GM18868 (cell line): Measurements from ENCODE around the gene MAJIN.

Experiments used
- ATAC-seq: cut with Tn5 transposase; IDR thresholded peaks from one replicate; pipeline ENCODE4 v1.9.1; 2021; ENCODE audit warnings: mild to moderate bottlenecking, moderate library complexity; ENCODE audit not compliant: unreplicated experiment

Gene MAJIN

DNA sequence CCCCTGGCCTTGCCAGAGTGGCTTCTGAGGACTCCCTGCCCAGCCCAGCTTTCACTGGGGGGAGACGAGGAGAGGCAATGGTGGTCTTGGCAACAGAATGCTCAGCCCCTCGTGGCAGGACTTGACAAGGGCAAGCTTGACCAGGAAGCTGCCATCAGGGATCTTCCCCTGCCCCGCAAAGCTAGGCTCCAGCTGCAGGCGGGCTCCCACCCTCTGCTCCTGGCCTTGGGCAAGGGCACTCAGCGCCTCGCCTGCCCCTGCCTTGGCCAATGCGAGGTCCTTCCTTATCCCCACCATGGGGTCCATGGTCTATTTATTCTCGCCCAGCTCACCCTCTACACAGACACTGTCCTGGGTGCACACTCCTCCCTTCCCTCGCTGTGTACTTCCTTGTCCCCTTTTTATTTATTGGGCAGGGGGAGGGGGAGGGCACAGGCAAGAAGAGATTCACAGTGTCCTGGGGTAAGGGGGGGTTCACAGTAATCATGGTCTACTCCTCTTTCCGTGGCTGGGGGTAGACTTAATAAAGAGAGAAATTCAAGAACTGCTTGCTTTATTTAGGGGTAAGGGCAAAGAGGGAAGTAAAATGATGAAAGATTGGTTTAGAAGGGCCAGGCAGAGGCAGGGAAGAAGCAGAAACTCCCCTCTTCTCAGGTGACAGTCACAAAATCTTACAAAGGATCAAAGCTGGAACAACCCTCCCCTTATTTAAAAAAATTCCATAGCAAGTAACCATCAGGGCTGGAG is 37.8 kb downstream of the MAJIN start:
- ATAC-seq = no peak

DNA sequence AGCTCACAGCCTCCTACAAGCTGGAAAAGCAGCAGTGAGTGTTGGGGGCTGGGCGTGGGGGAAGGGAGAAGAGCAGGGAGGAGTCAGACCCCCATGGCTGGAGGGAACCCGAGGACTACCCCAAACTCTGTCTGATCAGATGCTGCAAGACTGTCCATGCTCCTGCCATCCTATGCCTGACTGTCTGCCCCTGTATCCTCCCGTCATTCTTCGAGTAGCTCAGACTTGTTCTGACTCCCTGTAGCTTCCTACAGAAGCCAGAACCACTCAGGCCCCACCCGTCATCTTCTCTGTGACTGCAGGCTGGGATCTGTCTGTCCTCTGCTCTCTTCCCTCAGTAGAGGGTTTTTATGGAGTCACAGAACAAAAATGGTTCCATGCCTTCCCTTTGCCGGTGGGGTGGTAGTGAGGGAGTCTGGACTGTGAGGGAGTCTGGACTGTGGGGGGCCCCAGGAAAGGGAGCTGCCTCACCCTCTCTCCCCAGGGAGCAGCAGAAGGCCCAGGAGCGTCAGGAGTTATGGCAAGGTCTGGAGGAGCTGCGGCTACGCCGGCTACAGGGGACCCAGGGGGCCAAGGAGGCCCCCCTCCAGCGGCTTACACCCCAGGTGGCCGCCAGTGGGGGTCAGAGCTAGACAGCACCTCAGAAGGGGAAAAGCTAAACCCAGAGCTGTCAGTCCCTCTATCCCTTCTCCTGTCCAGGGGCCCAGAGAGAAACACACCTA is 38.5 kb downstream of the MAJIN start:
- ATAC-seq = no peak

GRCh38 chr11:64932324-64932723 is 39.6 kb downstream of the MAJIN start:
- no peak for ATAC-seq

GRCh38 chr11:64931290-64931689 is 40.6 kb downstream of the MAJIN start:
- no peak for ATAC-seq

- ATAC-seq = no peak
Measured at GRCh38 chr11:64930340-64930739, 41.6 kb downstream of the MAJIN start.

DNA sequence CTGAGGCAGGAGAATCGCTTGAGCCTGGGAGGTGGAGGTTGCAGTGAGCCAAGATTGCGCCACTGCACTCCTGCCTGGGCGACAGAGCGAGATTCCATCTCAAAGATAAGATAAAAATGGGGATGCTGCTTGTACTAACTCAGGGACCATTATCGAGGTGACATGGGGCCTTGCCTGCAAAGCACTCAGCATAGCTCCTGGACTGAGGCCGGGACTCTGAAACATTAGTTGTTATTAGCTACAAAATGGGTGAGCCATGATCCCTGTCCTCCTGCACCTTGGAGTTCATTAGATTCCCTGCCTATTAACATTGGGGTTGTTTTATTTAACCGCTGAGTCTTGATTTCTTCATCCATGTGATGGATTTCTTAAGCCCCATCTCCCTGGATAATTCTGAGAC is 42.3 kb downstream of the MAJIN start:
- no peak for ATAC-seq

- ATAC-seq = no peak
Measured at GRCh38 chr11:64928957-64929356, 43.0 kb downstream of the MAJIN start.

DNA sequence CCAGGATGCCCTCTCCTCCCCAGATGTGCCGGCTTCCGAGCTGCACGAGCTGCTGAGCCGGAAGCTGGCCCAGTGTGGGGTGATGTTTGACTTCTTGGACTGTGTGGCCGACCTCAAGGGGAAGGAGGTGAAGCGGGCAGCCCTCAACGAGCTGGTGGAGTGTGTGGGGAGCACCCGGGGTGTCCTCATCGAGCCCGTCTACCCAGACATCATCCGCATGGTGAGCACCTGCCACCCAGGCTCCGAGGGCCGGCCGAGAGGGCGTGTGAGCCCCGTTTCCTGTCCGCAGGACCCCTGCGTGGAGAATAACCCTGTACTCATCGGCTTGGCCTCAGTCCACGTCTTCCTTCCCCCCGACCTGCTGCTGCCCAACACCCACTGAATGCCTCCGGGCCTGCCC is 45.2 kb downstream of the MAJIN start:
- no peak for ATAC-seq

- ATAC-seq = no peak
Measured at GRCh38 chr11:64925536-64926436, 46.1 kb downstream of the MAJIN start.

- ATAC-seq = no peak
Measured at GRCh38 chr11:64924910-64925284, 47.0 kb downstream of the MAJIN start.

DNA sequence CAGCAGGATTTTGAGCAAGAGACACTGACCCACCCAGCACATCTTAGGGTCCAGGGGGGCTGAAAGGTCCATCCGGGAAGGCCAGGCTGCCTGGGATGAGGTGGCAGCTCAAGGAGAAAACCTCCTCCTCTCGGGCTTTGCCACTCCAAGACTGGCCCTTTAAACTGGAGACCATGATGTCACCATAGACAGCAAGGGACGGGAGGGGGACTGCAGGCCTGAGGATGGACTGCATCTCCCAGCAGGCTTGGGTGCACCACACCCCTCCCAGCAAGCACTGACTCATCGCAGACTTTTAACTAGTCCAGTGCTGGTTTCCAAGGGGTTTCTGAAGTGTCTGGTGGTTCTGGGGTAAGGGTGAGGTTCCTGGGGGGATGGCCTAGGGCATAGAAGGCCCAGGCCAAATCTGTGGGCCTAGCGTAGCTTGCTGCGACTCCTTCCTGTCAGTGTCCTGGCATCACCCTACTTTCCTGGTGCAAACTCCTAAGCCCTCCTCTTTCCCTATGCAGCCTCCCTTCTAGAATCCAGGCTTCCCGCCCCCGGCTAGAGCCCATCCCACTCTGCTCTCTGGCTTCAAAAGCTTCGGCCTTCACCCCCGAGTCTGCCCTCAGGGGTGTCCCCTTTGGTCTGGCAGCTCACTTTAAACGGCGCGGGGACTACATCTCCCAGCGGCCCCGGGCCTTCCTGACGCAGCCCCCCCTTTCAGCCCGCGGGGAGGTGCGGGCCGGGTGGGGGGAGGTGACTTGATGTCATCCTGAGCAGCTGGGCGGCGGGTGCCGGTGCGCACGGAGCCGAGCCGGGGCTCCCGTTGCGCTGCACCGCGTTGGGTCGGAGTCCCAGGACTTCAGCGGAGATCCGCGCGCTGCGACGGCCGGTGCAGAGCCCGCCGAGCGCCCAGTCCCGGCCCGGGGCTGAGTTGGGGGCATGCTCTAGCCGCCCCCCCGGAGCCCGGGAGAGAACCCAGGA is 47.7 kb downstream of the MAJIN start, which contains the start of gene PPP2R5B:
PPP2R5B (plus strand) TSS at position 746 of the 966 bp plus-strand sequence. CDS start 1,046 bp downstream, outside the sequence.
- ATAC-seq = peak; percentile 83

DNA sequence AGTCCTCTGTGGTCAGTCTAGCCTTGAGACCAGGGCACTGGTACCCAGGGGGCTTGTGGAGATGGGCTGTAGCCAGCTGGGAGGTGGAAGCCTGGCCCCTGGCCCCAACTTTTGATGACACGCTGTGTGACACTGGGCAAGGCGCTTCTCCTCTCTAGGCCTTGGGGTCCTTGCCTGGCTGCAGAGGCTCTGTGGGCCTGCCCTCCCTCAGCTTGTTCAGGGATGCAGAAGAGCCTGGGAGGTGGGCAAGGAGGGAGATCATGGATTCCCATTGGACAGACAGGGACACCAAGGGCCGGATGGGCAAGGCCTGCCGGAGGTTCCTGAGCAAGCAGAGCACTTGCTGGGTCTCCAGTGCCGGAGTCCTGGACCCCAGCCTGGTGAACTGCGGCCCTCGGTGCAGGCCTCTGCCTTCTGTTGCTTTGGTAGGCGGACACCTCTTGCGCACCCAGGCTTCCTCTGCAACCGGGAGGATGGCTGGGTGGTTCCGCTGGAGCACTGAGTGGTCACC is 48.7 kb downstream of the MAJIN start:
- ATAC-seq = no peak

GRCh38 chr11:64921384-64921783 is 50.5 kb downstream of the MAJIN start:
- ATAC-seq = no peak

DNA sequence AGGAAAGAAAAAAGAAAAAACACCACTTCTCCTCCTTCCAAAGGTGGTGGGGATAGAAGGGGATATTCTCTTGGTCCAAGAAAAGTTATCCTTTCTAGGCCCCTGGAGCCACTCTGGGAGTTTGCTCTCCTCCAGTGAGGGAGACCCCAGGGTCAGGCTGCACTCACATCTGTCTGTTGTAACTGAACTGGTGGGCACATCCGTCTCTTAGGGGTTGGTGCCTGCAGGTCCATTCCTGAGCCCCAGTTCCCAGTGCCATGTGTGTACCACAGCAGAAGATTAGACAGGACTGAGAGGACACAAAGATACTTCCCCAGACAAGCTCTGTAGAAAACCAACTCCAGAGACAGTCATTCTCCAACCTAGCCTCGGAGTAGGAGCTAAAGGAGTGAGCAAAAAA is 51.8 kb downstream of the MAJIN start:
- ATAC-seq = no peak

DNA sequence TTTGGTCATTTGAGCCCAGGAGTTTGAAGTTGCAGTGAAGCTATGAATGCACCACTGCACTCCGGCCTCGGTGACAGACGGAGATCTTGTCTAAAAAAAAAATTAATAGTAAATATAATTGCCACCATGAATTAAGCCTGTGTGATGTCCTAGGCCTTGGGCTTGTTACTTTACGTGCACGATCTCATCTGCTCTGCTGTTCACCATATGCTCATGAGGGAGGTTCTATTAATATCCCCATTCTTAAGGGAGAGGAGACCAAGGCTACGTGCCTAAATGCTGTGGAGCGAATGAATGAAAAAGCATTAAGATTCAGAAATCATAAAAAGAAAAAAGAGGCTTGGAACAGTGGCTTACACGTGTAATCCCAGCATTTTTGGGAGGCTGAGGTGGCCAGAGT is 52.3 kb downstream of the MAJIN start:
- ATAC-seq = no peak

- no peak for ATAC-seq
Measured at GRCh38 chr11:64918017-64918416, 53.9 kb downstream of the MAJIN start.

DNA sequence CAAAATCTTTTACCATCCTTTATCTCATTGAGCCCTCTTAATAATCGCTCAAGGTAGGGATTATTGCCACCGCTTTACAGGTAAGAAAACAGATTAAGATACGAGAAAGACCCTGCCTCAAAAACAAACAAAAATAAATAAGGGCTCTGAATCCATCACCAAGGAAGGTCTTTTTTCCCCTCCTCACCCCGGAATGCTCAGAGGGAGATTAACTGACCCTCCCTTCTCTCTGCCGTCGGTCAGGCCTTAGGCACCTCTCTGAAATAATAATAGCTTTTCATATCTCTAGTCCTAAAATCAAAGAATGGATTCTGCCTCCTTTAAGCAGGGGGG is 54.3 kb downstream of the MAJIN start:
- ATAC-seq = no peak

DNA sequence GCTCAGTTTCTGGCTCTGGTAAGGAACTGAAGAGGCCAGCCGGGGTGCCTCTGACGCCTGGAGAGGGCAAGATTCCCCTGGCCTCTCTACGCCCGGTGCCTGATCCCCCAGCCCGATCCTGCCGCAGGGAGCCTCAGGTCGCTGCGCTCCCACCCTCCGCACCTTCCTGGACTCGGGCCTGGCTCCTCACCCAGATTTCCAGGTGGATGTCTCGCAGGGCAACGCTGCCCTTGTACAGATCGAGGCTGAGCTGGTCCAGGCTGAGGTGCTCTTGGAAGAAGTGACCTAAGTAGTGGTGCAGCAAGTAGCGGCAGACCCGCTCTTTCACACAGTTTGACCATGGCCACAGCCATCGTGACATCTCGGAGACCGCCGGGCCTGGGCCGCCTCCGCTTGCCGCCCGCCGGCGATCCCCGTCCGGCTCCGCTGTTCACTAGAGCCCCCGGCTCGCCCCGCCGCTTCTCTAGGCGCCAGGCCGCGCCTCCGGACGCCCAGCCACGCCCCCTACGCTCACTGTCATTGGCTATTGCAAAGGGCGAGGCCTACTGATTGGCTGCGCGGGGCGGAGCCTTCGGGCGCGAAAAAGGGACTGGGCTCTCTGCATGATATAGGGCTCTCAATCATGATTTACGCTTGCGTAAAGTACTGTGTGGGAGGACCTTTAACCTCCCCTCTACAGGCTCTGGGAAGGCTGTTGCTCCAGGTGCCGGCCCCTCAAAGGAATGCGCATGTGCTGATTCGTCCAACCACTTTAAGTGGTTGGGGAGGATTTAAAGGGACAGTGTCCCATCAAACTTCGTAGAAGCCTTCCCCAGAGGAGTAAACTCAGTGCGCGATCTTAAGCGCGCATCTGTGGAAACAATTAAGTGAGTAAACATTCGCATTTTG is 54.9 kb downstream of the MAJIN start, which contains the start of gene ATG2A:
ATG2A (minus strand) TSS at position 435 of the 888 bp plus-strand sequence; CDS start at position 361, 74 bp downstream.
- ATAC-seq = peak; percentile 94
